ENCODE measurements around the gene PMCH. TPM values are rescaled to one million over a fixed set of nuclear protein-coding genes. Genes with fewer than 3 reads are reported as not detected.

Gene PMCH
- polyA plus RNA-seq, 2 of the 4 experiments (the other 2 are of a cell fraction), result not detected

- TF ChIP-seq HMGXB4 (CRISPR knock-in tag; IDR thresholded peaks at IDR 0.05; ENCODE audit: borderline replicate concordance) (no peak), SREBF2 (IDR thresholded peaks at IDR 0.05) (no peak)
Observed at GRCh38 chr12:102201436-102202061, 3.9 kb upstream of the PMCH start (continued).

DNA sequence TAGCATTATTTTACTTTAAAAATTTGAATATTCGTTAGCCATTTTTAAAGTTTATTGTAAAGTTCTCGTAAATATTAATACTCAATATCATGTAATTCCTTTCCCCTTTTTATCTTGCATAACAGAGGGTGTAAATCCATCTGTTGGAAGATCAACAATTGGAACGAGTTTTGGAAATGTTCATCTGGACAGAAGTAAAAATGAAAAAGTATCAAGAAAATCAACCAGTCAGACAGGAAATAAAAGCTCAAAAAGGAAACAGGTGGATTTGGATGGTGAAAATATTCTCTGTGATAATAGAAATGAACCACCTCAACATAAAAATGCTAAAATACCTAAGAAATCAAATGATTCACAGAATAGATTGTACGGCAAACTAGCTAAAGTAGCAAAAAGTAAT, 1.8 kb downstream of the PMCH start:
- Histone ChIP-seq H3K4me2 (no peak overlapping the region), H3K4me3 (no peak overlapping the region), H3K27ac (no peak overlapping the region), H3K4me1 (0 out of 3 replicates have a peak, but pooled peaks cover 5% of the 10 kb centered on the region), H3K9me3 (no peaks in the 10 kb centered on the region)
- ChIA-PET POLR2A (no interaction called here), CTCF (interaction anchor here (0.6 kb wide), 1 partner anchor 586 kb away, joined by 3 read pairs; no protein-coding TSS in a partner anchor)
- TF ChIP-seq NPAS2 (CRISPR knock-in tag; IDR thresholded peaks at IDR 0.05; ENCODE audit: borderline replicate concordance), result no peak
- ATAC-seq (no peak), DNase-seq (ENCODE audit: low read depth in 1 of 2, low spot score in 1 of 2) (no peak), FAIRE-seq (peak; percentile 63)
- WGBS (ENCODE audit: missing lambda C conversion rate), result 92% methylated on average over 4 of the region's 4 CpGs

GRCh38 chr12:102182635-102183034, 15.0 kb downstream of the PMCH start:
- CTCF ChIA-PET, result interaction anchor here (1.5 kb wide), 1 partner anchor 21 kb away, joined by 3 read pairs; no protein-coding TSS in a partner anchor
- TF ChIP-seq EHF (CRISPR knock-in tag; IDR thresholded peaks at IDR 0.05) (no peak), CHD2 (IDR thresholded peaks at IDR 0.05; ENCODE audit: low read length, partially characterized antibody) (no peak), GATA3 (IDR thresholded peaks at IDR 0.05; ENCODE audit: borderline replicate concordance) (no peak), JUNB (IDR thresholded peaks at IDR 0.05) (no peak), JUN (IDR thresholded peaks at IDR 0.05) (no peak), NFE2L2 (conservative IDR thresholded peaks at IDR 0.05; ENCODE audit: low read length) (no peak), PHF8 (IDR thresholded peaks at IDR 0.05; ENCODE audit: borderline replicate concordance, low read depth) (no peak), ZSCAN20 (CRISPR knock-in tag; IDR thresholded peaks at IDR 0.05) (no peak), CHD4 (IDR thresholded peaks at IDR 0.05; ENCODE audit: borderline replicate concordance) (no peak), KDM1A (IDR thresholded peaks at IDR 0.05; ENCODE audit: low read depth) (no peak), FOSL2 (IDR thresholded peaks at IDR 0.05) (no peak), FOSL2 (CRISPR knock-in tag; IDR thresholded peaks at IDR 0.05) (no peak), NPAS2 (CRISPR knock-in tag; IDR thresholded peaks at IDR 0.05; ENCODE audit: borderline replicate concordance) (no peak)
- TF ChIP-seq, protein P1, sequence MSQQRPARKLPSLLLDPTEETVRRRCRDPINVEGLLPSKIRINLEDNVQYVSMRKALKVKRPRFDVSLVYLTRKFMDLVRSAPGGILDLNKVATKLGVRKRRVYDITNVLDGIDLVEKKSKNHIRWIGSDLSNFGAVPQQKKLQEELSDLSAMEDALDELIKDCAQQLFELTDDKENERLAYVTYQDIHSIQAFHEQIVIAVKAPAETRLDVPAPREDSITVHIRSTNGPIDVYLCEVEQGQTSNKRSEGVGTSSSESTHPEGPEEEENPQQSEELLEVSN (IDR thresholded peaks at IDR 0.05; ENCODE audit: borderline replicate concordance, low read depth), result no peak
- TF ChIP-seq, protein P2, sequence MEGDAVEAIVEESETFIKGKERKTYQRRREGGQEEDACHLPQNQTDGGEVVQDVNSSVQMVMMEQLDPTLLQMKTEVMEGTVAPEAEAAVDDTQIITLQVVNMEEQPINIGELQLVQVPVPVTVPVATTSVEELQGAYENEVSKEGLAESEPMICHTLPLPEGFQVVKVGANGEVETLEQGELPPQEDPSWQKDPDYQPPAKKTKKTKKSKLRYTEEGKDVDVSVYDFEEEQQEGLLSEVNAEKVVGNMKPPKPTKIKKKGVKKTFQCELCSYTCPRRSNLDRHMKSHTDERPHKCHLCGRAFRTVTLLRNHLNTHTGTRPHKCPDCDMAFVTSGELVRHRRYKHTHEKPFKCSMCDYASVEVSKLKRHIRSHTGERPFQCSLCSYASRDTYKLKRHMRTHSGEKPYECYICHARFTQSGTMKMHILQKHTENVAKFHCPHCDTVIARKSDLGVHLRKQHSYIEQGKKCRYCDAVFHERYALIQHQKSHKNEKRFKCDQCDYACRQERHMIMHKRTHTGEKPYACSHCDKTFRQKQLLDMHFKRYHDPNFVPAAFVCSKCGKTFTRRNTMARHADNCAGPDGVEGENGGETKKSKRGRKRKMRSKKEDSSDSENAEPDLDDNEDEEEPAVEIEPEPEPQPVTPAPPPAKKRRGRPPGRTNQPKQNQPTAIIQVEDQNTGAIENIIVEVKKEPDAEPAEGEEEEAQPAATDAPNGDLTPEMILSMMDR (IDR thresholded peaks at IDR 0.05), result no peak
- FAIRE-seq (peak; percentile 54), ATAC-seq (no peak), DNase-seq (ENCODE audit: low read depth in 1 of 2, low spot score in 1 of 2) (no peak)
- Histone ChIP-seq H3K4me1 (no peaks in the 10 kb centered on the region), H3K4me3 (no peak overlapping the region), H3K4me2 (no peak overlapping the region), H3K27ac (no peak overlapping the region), H3K9me3 (no peaks in the 10 kb centered on the region)
- POLR2A ChIA-PET, result no interaction called here
- 89% methylated on average over 2 of the region's 2 CpGs for WGBS (ENCODE audit: missing lambda C conversion rate)

GRCh38 chr12:102174761-102175160, 22.9 kb downstream of the PMCH start:
- FAIRE-seq, result no peak
- Histone ChIP-seq H3K27ac (no peak overlapping the region), H3K4me2 (no peak overlapping the region), H3K4me3 (no peak overlapping the region), H3K9me3 (no peaks in the 10 kb centered on the region), H3K4me1 (peaks cover 11% of the 10 kb centered on the region; the same call in 2 of the 3 replicates)
- TF ChIP-seq SMC3 (IDR thresholded peaks at IDR 0.05) (no peak), GATA3 (IDR thresholded peaks at IDR 0.05; ENCODE audit: borderline replicate concordance) (no peak), POLR2AphosphoS2 (conservative IDR thresholded peaks at IDR 0.05; ENCODE audit: low read length) (no peak), PHF8 (IDR thresholded peaks at IDR 0.05; ENCODE audit: borderline replicate concordance, low read depth) (no peak), ESRRA (IDR thresholded peaks at IDR 0.05; ENCODE audit: borderline replicate concordance, low read length) (no peak), HDAC2 (IDR thresholded peaks at IDR 0.05) (no peak), JUNB (IDR thresholded peaks at IDR 0.05) (no peak), CEBPB (IDR thresholded peaks at IDR 0.05) (no peak)
- WGBS (ENCODE audit: missing lambda C conversion rate), result 89% methylated on average over 2 of the region's 2 CpGs
- no peak for DNase-seq (ENCODE audit: low read depth in 1 of 2, low spot score in 1 of 2)
- ChIA-PET POLR2A (no interaction called here), CTCF (interaction anchor here (1.3 kb wide), 1 partner anchor 309 kb away, joined by 4 read pairs; no protein-coding TSS in a partner anchor)
- no peak for ATAC-seq

Data from A549 (cell line).